ENCODE data around the gene UBASH3B.

Gene UBASH3B

GRCh38 chr11:122843281-122844141 lies 188.0 kb downstream of the UBASH3B start:
- no peak for DNase-seq (ENCODE audit: low read depth)
- no peak for TF ChIP-seq CTCF (IDR thresholded peaks at IDR 0.05; ENCODE audit: control insufficient read depth, extremely low read depth, insufficient read depth)

GRCh38 chr11:122847466-122847865 lies 191.9 kb downstream of the UBASH3B start:
- DNase-seq (ENCODE audit: low read depth): no peak
- no peak overlapping the region for H3K4me3 ChIP-seq (ENCODE audit: low read depth, low read length)
- no peak for TF ChIP-seq CTCF (IDR thresholded peaks at IDR 0.05; ENCODE audit: control insufficient read depth, extremely low read depth, insufficient read depth)

More at GRCh38 chr11:122843281-122844141, 188.0 kb downstream of the UBASH3B start:
- H3K4me3 ChIP-seq (ENCODE audit: low read depth, low read length): no peak overlapping the region

GRCh38 chr11:122848186-122848585 lies 192.7 kb downstream of the UBASH3B start:
- no peak overlapping the region for H3K4me3 ChIP-seq (ENCODE audit: low read depth, low read length)
- no peak for DNase-seq (ENCODE audit: low read depth)
- TF ChIP-seq CTCF (IDR thresholded peaks at IDR 0.05; ENCODE audit: control insufficient read depth, extremely low read depth, insufficient read depth): no peak

GRCh38 chr11:122850076-122850631 lies 194.6 kb downstream of the UBASH3B start:
- no peak for DNase-seq (ENCODE audit: low read depth)
- TF ChIP-seq CTCF (IDR thresholded peaks at IDR 0.05; ENCODE audit: control insufficient read depth, extremely low read depth, insufficient read depth): no peak
- no peak overlapping the region for H3K4me3 ChIP-seq (ENCODE audit: low read depth, low read length)

- H3K4me3 ChIP-seq (ENCODE audit: low read depth, low read length): no peak overlapping the region
- no peak for TF ChIP-seq CTCF (IDR thresholded peaks at IDR 0.05; ENCODE audit: control insufficient read depth, extremely low read depth, insufficient read depth)
Measured at GRCh38 chr11:122851366-122851966, 195.9 kb downstream of the UBASH3B start.

GRCh38 chr11:122852074-122852795 lies 196.7 kb downstream of the UBASH3B start:
- no peak overlapping the region for H3K4me3 ChIP-seq (ENCODE audit: low read depth, low read length)
- DNase-seq (ENCODE audit: low read depth): no peak
- no peak for TF ChIP-seq CTCF (IDR thresholded peaks at IDR 0.05; ENCODE audit: control insufficient read depth, extremely low read depth, insufficient read depth)

More at GRCh38 chr11:122851366-122851966, 195.9 kb downstream of the UBASH3B start:
- no peak for DNase-seq (ENCODE audit: low read depth)
